DMS53 (cell line): ENCODE data around the gene VWA5A.
"Not testable (repeated sequence)": the region's sequence is repeated elsewhere in the genome, so short reads cannot be mapped to it uniquely, and the experiment has no call there.

Experiments used
- DNase-seq: peaks from one replicate; lab custom pipeline; 2025; lab: John Stamatoyannopoulos, UW

VWA5A gene

GRCh38 chr11:124090996-124091395, 24.3 kb upstream of the VWA5A start:
- no peak for DNase-seq

- DNase-seq = no peak
Observed at GRCh38 chr11:124093330-124093729, 21.9 kb upstream of the VWA5A start.

GRCh38 chr11:124094731-124095130, 20.5 kb upstream of the VWA5A start:
- no peak for DNase-seq

- no peak for DNase-seq
Observed at GRCh38 chr11:124096364-124096763, 18.9 kb upstream of the VWA5A start.

- DNase-seq = no peak
Observed at GRCh38 chr11:124098141-124098540, 17.1 kb upstream of the VWA5A start.

- no peak for DNase-seq
Observed at GRCh38 chr11:124101737-124102136, 13.5 kb upstream of the VWA5A start.

GRCh38 chr11:124108156-124108555, 7.1 kb upstream of the VWA5A start:
- DNase-seq = peak; percentile 80

- no peak for DNase-seq
Observed at GRCh38 chr11:124109377-124109776, 5.9 kb upstream of the VWA5A start.

GRCh38 chr11:124110201-124110600, 5.0 kb upstream of the VWA5A start:
- DNase-seq = no peak

- DNase-seq = no peak
Observed at GRCh38 chr11:124113890-124114289, 1.4 kb upstream of the VWA5A start.

GRCh38 chr11:124115782-124116616, 749 bp downstream of the VWA5A start:
- DNase-seq = peak; percentile 82

- no peak for DNase-seq
Observed at GRCh38 chr11:124119103-124119502, 3.9 kb downstream of the VWA5A start.

- no peak for DNase-seq
Observed at GRCh38 chr11:124120891-124121290, 5.6 kb downstream of the VWA5A start.

- no peak for DNase-seq
Observed at GRCh38 chr11:124122123-124122522, 6.9 kb downstream of the VWA5A start.

GRCh38 chr11:124123622-124124021, 8.4 kb downstream of the VWA5A start:
- DNase-seq = peak; percentile 23

- DNase-seq = not testable (repeated sequence)
Observed at GRCh38 chr11:124127134-124127533, 11.9 kb downstream of the VWA5A start.

- DNase-seq = no peak
Observed at GRCh38 chr11:124143034-124143433, 27.8 kb downstream of the VWA5A start.

GRCh38 chr11:124147951-124148350, 32.7 kb downstream of the VWA5A start:
- DNase-seq = no peak

GRCh38 chr11:124150684-124151083, 35.4 kb downstream of the VWA5A start:
- no peak for DNase-seq

- no peak for DNase-seq
Observed at GRCh38 chr11:124152770-124153407, 37.6 kb downstream of the VWA5A start.

GRCh38 chr11:124153821-124154220, 38.6 kb downstream of the VWA5A start:
- DNase-seq = no peak

GRCh38 chr11:124159481-124159880, 44.2 kb downstream of the VWA5A start:
- no peak for DNase-seq

GRCh38 chr11:124160986-124161385, 45.7 kb downstream of the VWA5A start:
- DNase-seq = no peak

- DNase-seq = peak; percentile 61
Observed at GRCh38 chr11:124167826-124168231, 52.6 kb downstream of the VWA5A start.
